NCI-H1436 (cell line): ENCODE results near the gene UBTF.

Experiments used
- DNase-seq: peaks from one replicate; lab custom pipeline; 2025; lab: John Stamatoyannopoulos, UW

The UBTF gene

GRCh38 chr17:44214896-44215295 lies 4.6 kb downstream of the UBTF start:
- DNase-seq = no peak

DNA sequence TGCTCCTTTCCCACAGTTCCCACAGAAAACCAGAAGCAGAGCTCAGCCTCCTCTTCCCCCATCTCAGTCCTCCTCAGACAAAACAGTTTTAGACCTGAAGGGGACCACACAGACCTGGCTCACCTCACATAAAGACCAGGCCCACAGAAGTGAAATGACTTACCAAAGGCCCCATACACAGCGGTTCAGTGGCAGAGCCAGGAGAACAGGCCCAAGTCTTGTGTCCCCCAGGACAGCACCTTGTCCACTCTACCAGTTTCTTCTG lies 5.3 kb downstream of the UBTF start:
- no peak for DNase-seq

DNA sequence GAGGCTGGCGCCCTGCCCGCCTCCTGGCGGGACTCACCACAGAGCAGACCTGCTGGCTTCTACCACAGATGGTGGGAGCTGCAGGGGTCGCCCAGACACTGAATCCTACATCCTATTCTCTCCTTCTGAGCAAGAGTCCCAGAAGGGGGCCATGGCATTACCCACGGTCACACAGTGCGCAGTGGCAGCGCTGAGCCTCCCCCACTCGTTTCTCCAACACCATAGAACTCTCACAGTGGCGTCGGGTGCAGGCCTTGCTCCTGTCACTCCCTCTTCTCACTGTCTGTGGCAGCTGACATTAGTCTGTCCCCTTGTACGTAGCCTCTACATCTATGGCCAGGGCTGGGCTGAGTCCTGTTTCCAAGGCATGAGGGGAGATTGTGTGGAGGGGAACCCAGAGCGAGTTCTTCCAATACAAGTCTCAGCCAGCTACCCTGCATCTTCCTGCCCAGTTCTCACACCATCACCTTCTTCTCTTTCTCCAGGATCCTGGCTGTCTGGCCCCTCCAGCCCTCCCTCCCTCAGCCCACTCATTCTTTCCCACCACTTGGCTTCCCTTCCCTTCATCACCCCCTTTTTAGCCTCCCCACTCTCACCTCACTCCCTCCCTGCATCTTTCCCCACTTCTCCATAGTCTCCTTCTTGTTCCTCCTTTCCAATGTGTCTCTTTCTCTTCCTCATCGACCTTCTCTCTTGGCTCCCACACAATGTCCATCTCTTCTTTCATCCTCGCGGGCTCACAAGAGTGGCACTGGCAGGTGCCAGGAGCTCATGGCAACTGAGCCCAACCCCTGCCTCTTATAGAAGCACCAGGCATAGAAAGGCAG lies 5.9 kb downstream of the UBTF start:
- DNase-seq = no peak

DNA sequence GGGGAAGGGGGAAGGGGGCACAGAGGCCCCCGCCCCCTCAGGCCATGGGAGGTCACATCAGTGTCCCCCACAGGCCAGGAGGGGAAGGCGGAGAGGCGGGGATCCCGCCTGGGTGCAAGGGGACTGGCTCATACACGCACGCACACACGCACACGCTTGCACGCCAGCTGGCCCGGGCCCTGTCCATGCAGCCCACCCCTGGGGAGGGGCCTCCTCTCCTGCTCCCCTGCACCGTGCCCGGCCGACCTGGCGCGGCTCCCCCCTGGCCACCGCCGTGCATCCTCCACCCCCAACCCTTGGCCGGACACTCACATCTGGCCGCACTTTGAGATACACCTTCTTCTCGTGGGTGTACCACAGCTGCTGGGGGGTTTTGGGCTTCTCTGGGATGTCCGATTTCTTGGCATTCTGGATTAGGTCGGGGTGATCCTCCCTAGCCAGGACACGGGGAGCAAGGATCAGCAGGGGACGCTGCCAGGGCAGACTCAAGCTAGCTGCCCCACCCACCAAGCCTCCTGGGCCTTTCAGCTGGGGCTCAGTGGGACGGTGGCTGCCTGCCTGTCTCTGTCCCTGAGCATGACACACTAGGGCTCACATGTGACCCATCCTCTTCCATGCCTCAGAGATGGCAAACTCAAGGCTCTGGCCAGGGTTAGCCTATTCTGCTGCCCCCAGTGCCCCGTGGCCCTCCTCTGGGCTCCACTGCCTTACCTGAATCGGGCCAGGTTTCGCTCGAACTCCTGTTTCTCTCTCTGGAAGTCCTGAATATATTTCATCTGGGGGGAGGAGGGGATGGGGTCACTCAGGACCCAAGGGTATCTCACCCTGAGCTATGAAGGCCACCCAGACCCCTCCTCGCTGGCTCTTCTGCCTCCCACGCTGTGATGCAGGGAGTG lies 6.7 kb downstream of the UBTF start:
- DNase-seq = no peak

- DNase-seq = no peak
These were observed 7.9 kb downstream of the UBTF start for GRCh38 chr17:44211281-44212265.

- DNase-seq = peak; percentile 91
These were observed 8.9 kb downstream of the UBTF start for GRCh38 chr17:44210342-44211192.

DNA sequence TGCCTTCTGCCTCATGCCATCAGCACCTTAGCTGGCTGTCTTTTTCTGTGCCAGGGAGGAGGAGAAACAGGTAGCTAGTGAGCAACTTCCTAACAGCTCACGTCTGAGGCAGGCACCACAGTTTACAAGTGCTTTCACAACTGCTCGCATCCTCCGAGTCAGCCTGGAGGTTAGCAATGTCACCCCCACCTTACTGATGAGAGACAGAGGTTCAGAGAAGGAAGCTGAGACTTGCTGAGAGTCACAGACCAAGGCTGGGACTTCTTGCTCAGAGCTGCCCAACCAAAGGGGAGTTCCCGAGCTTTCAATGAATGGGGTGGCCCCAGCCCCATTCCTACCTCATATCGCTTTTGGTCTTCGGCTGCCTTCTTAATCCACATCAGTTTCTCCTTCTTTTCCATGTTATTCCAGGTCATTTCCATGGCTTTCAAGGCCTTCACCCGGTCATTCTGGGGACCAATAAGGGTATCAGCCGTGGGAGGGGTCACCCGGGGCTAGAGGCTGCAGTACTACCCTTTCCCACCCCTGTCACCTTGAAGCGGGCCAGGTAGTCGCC lies 9.6 kb downstream of the UBTF start:
- DNase-seq = no peak

DNA sequence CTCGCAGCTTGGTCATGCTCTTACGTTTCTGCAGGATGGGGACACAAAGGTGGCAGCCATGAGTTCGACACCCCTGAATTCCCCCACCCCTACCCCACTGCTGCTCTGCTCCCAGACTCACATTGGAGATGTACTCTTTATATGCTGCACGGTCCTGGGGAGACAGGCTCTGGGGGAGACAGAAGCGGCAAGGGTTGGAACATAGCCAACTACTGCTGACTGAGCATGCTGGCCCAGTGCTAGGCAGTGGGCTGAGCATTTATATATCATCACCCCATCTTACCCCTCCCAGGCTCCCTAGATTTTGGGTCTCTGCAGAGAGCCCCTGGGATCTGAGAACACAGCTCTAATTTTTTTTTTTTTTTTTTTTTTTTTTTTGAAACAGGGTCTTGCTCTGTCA lies 11.7 kb downstream of the UBTF start:
- no peak for DNase-seq

GRCh38 chr17:44207319-44207718 lies 12.2 kb downstream of the UBTF start:
- DNase-seq = no peak

DNA sequence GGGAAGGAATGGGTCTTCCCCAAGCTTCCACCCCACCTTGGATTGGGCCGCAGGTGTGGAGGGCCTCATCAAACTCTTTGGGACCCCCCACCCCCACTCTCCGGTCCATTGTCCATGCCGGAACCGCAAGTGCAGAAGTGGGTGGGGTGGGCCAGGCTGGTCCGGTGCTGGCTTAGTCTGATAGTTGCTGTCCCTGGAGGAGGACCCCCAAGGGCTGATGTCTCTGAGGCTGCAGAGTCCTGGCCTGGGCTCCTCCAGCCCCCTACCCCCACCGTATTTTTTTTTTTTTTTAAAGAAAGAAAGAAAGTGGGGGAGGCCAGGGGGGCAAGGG lies 12.7 kb downstream of the UBTF start:
- DNase-seq = no peak

- DNase-seq = no peak
These were observed 13.3 kb downstream of the UBTF start for GRCh38 chr17:44205962-44206824.

- DNase-seq = no peak
These were observed 15.0 kb downstream of the UBTF start for GRCh38 chr17:44204441-44204882.

DNA sequence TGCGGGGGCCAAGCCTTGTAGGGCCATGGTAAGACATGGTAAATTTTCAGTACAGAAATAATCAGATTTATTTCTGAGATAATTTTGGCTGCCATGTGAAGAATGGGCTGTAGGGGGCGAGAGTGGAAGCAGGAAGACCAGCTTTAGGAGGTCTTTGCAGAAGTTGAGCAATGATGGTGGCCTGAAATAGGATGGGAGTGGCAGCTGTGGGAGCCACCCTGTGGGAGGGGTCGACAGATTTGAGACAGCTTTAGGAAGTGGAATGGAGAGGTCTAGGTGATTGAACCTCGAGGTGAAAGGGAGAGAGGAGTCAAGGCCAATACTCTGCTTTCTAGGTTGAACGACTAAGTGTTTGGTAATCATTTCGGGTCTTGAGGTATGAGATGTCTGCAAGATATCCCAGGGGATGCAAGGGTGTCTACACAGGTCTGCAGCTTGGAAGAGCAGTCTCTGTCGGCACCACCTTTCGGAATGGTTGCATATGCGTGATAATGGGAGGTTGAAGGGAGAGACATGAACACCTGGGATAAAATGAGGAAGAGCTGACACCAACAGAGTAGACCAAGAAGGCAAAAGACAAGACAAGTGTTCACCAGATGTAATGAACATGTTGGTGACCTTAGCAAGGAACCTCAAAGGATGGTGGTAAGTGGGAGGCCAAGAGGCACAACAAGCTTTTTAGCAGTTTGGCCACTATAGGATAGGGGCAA lies 15.6 kb downstream of the UBTF start:
- DNase-seq = peak; percentile 18

DNA sequence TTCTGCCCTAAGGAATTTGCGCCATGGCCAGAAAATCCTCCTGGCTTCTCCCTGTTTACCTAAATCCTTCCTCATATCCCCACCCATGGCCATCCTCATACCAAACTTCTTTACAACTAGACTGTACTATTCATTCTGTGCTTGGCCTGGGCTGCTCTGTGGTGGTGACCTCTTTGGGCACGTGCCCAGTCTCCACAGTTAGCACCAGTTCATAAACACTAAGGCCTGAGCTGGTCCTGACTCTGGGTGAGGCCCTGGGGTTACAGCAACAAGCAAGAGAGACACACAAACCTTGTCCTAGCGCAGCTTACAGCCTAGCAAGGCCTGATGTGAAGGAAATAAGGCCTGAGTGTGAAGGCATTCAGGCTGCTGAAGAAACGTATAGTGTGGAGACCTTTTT lies 16.7 kb downstream of the UBTF start:
- no peak for DNase-seq

DNA sequence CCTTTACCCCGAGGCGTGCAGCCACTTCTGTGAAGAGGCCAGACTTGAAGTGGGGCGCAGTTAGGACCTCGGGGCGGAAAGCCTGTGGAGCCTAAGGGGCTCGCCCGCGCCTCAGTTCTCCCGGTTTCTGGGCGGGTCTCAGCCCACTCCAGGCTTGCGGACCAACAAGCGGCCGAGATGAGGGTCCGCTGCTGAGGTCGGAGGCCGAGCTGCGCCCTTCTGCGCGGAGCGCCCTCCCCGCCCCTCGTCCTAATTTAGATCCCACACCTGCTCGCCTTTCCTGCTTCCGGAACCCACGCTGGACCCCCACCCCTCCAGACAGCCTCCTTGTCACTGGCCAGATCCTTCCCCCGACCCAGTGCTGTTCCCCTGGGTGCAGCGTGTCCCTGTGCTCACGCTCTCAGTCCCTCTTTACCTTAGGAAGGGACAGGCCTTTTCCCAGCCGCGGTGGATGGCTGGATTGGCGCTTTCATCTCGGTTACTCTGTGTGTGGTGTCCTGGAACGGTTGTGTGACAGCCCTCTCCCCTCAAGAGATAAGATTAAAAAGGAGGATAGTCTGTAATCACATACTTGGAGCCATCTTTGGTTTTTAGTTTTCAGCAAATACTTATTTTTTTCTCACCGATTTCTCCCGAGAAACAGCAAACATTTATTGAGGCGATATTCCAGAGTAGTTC lies 18.9 kb downstream of the UBTF start:
- DNase-seq = peak; percentile 57

DNA sequence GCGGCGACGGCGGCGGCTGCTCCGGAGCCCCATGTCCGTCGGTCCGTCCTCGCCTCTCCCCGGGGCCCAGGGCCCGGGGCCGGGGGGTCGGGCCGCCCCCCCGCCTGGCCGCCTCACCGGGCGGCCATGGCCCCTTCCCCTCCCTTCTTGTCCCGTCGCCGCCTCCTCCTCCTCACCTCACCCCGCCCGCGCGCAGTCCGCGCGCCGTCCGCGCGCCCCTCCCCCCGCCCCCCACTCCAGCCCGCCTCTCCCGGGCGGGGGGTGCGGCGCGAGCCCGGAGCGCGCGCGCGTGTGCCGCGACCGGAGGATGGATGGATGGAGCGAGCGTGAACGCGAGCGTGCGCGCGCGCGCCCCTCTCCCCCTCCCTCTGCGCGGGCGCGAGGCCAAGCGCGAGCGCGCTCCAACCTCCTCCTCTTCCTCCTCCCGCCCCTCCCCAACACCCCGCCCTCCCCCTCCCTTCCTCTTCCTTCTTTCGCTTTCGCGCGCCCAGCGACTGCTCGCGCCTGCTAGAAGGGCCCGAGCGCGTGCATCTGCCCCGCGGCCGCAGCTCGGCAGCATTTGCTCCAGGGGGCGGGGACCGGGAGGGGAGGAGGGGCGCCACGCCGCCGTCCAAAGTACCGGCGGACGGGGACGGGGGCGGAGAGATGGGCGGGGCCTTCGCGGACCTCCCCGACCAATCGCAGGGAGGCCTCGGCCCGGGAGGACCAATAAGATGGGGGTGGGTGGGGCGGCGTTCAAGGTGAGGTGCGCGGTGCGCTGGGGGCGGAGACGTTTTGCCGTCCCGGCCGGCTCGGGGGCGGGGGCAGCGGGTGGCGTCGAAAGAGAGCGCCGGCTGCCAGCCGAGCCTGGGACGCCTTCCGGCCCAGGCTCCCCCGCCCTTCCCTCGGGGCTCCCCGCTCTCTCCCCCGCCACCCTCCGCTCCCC lies 19.7 kb downstream of the UBTF start, which contains the start of gene ATXN7L3:
TSS of gene ATXN7L3 (minus strand) at position 332 of the 925 bp plus-strand sequence. CDS start 1,814 bp downstream, outside the sequence.
- peak; percentile 100 for DNase-seq
